Measurements from ENCODE around the gene MCM8.

DNA sequence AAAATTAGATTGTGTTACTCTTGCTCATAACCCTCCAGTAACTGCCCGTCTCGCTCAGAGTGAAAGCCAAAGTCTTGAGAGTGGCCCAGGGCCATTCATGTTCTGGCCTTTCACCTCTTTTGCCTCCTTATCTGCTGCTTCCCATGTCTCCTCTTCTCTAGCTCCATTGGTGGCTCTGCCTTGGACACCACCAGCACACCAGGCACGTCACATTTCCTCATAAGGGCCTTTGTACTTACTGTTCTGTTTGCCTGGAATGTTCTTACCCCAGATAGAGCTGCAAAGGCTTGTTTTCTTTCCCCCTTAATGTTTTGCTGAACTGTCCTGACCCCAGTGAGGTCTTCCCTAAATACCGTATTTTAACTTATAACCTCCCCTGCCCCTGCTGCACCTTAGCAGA lies 29.3 kb downstream of the MCM8 start:
- TF ChIP-seq EZH2 (IDR thresholded peaks at IDR 0.05; ENCODE audit: insufficient read depth, poor library complexity, severe bottlenecking) (no peak), EZH2phosphoT487 (IDR thresholded peaks at IDR 0.05; ENCODE audit: insufficient read depth, low read depth) (no peak)

Measured in GM23248 (cell line).